Keratinocyte (primary cell): Measurements from ENCODE around the gene ACBD4. TPM values are rescaled to one million over a fixed set of nuclear protein-coding genes. Genes with fewer than 3 reads are reported as not detected.

Experiments
- DNase-seq: peaks from one replicate; pipeline ENCODE4 v3.0.0-alpha.2; 2011; ENCODE audit warnings: low read depth, missing footprints, low spot score
- FAIRE-seq: peaks from 2 replicates; lab custom pipeline; 2011; peaks lifted over from hg19 to GRCh38; lab: Jason Lieb, UNC
- H2AFZ ChIP-seq: 2 replicates; pipeline ENCODE4 v1.6.0; 2012; ENCODE audit warnings: low read length, control low read depth, inconsistent platforms; ENCODE audit not compliant: control insufficient read depth
- H3K27ac ChIP-seq: 2 replicates; pipeline ENCODE4 v1.5.1; 2011; ENCODE audit warnings: low read length; ENCODE audit not compliant: control insufficient read depth, insufficient read depth
- H3K27me3 ChIP-seq: 3 replicates; pipeline ENCODE4 v1.6.0; 2011; ENCODE audit warnings: low read length; ENCODE audit not compliant: control insufficient read depth, insufficient read depth; ENCODE audit errors: extremely low read depth
- H3K36me3 ChIP-seq, 2 experiments: 2 replicates in 1 of 2; 3 replicates in 1 of 2; pipeline ENCODE4 v1.5.1; 2011; ENCODE audit warnings: low read length in 2 of 2, mild to moderate bottlenecking in 1 of 2; ENCODE audit not compliant: control insufficient read depth in 2 of 2, insufficient read depth in 2 of 2; ENCODE audit errors: extremely low read depth in 1 of 2
- H3K4me1 ChIP-seq: 3 replicates; pipeline ENCODE4 v1.5.1; 2011; ENCODE audit warnings: low read length; ENCODE audit not compliant: control insufficient read depth, insufficient read depth; ENCODE audit errors: extremely low read depth
- H3K4me2 ChIP-seq: 3 replicates; pipeline ENCODE4 v1.6.0; 2011; ENCODE audit warnings: low read depth, low read length; ENCODE audit not compliant: control insufficient read depth, insufficient read depth; ENCODE audit errors: extremely low read depth
- H3K4me3 ChIP-seq, 3 experiments: fragments of 200-600 bp in 1 of 3; sonication (generic) in 1 of 3; 2 replicates in 2 of 3; 3 replicates in 1 of 3; pipeline ENCODE4 v1.5.1; 2011 to 2016; ENCODE audit warnings: low read length in 3 of 3, mild to moderate bottlenecking in 3 of 3, control low read depth in 2 of 3, inconsistent platforms in 1 of 3, low read depth in 1 of 3, mixed read lengths in 1 of 3, mixed run types in 1 of 3, moderate library complexity in 1 of 3; ENCODE audit not compliant: control insufficient read depth in 2 of 3, insufficient read depth in 2 of 3; ENCODE audit errors: extremely low read depth in 1 of 3
- H3K79me2 ChIP-seq: 2 replicates; pipeline ENCODE4 v1.6.0; 2012; ENCODE audit warnings: low read length; ENCODE audit not compliant: control insufficient read depth, insufficient read depth
- H3K9ac ChIP-seq: 3 replicates; pipeline ENCODE4 v1.6.0; 2011; ENCODE audit warnings: low read length; ENCODE audit not compliant: control insufficient read depth, insufficient read depth; ENCODE audit errors: extremely low read depth
- H3K9me1 ChIP-seq: 3 replicates; pipeline ENCODE4 v1.6.0; 2011; ENCODE audit warnings: low read length; ENCODE audit not compliant: control insufficient read depth, insufficient read depth; ENCODE audit errors: extremely low read depth
- H3K9me3 ChIP-seq: 2 replicates; pipeline ENCODE4 v1.5.1; 2012; ENCODE audit warnings: low read depth, low read length; ENCODE audit not compliant: control insufficient read depth
- H4K20me1 ChIP-seq: 3 replicates; pipeline ENCODE4 v1.6.0; 2011; ENCODE audit warnings: low read length; ENCODE audit not compliant: control insufficient read depth, insufficient read depth; ENCODE audit errors: extremely low read depth
- CTCF ChIP-seq, 3 experiments: IDR thresholded peaks in 1 of 3; conservative IDR thresholded peaks in 1 of 3; optimal IDR thresholded peaks in 1 of 3; 2 replicates in 2 of 3; 3 replicates in 1 of 3; pipeline versions ENCODE3 to v1.5.1; 2011; ENCODE audit warnings: low read length in 3 of 3, mild to moderate bottlenecking in 3 of 3, moderate library complexity in 2 of 3, control low read depth in 1 of 3, inconsistent platforms in 1 of 3; ENCODE audit not compliant: insufficient read depth in 2 of 3; ENCODE audit errors: extremely low read depth in 1 of 3
- EZH2 ChIP-seq: IDR thresholded peaks from one replicate; pipeline ENCODE4 v1.6.1; 2012; ENCODE audit warnings: inconsistent platforms, mild to moderate bottlenecking, low read length, moderate library complexity
- dilution Hi-C: fragments of 300-500 bp; cut with MboI; formaldehyde crosslinking; loops from one replicate; pipeline ENCODE4 v1.7.0; 2020; ENCODE audit warnings: low sequenced_read_pairs; ENCODE audit not compliant: extremely low pct_ligation_motif_present
- polyA plus RNA-seq, 5 experiments: library from polyadenylated mRNA; depleted of rRNA in 3 of 5; stranded (reverse) in 3 of 5; stranded (forward) in 1 of 5; unstranded in 1 of 5; fragments of >200 nt; gene quantifications; 1 replicate in 1 of 5; 2 replicates in 3 of 5; 3 replicates in 1 of 5; pipeline versions ENCODE4 v1.2.1 to v1.2.3, GENCODE V29; 2011 to 2012; ENCODE audit warnings: missing spikeins in 2 of 5, low read depth in 1 of 5, low replicate concordance in 1 of 5

ACBD4 gene
- polyA plus RNA-seq, 1 donor (not counting 4 experiments of a cell fraction or from before 2014, with no cell fraction given) = 2.6 TPM

GRCh38 chr17:45104029-45104428, 31.5 kb upstream of the ACBD4 start:
- Histone ChIP-seq H3K9me1 (no peaks in the 10 kb centered on the region), H3K4me1 (peaks cover 27% of the 10 kb centered on the region), H3K9ac (no peak overlapping the region), H3K79me2 (no peaks in the 10 kb centered on the region), H3K27me3 (no peaks in the 10 kb centered on the region), H3K27ac (no peak overlapping the region), H3K9me3 (no peaks in the 10 kb centered on the region), H2AFZ (no peak overlapping the region), H3K4me2 (no peak overlapping the region), H3K4me3 (no peak overlapping the region), H4K20me1 (peaks cover 9% of the 10 kb centered on the region), H3K36me3 (peaks cover 57 to 66% of the 10 kb centered on the region in 2 experiments)
- dilution Hi-C loops = no loop called here
- FAIRE-seq = no peak
- TF ChIP-seq EZH2 (no peak), CTCF (optimal IDR thresholded peaks at IDR 0.05 in 1 of 3, IDR thresholded peaks at IDR 0.05 in 1 of 3, conservative IDR thresholded peaks at IDR 0.05 in 1 of 3; ENCODE audit: extremely low read depth in 1 of 3, insufficient read depth in 2 of 3, low read length in 3 of 3) (no peak)
- no peak for DNase-seq

GRCh38 chr17:45104497-45104896, 31.0 kb upstream of the ACBD4 start:
- dilution Hi-C loops = no loop called here
- no peaks in the 10 kb centered on the region for H3K9me3 ChIP-seq
- H2AFZ ChIP-seq = no peak overlapping the region
- H3K27ac ChIP-seq = no peak overlapping the region
- no peak overlapping the region for H3K4me3 ChIP-seq
- TF ChIP-seq EZH2 (no peak), CTCF (optimal IDR thresholded peaks at IDR 0.05 in 1 of 3, IDR thresholded peaks at IDR 0.05 in 1 of 3, conservative IDR thresholded peaks at IDR 0.05 in 1 of 3; ENCODE audit: extremely low read depth in 1 of 3, insufficient read depth in 2 of 3, low read length in 3 of 3) (no peak)
- H3K4me2 ChIP-seq = no peak overlapping the region
- H3K36me3 ChIP-seq = peaks cover 55 to 61% of the 10 kb centered on the region in 2 experiments
- H3K27me3 ChIP-seq = no peaks in the 10 kb centered on the region
- H4K20me1 ChIP-seq = peaks cover 9% of the 10 kb centered on the region
- peaks cover 27% of the 10 kb centered on the region for H3K4me1 ChIP-seq
- H3K9me1 ChIP-seq = no peaks in the 10 kb centered on the region
- no peak for FAIRE-seq
- no peak for DNase-seq
- no peak overlapping the region for H3K9ac ChIP-seq
- no peaks in the 10 kb centered on the region for H3K79me2 ChIP-seq
